Measurements from ENCODE around the gene ARID4B. TPM values are rescaled to one million over a fixed set of nuclear protein-coding genes. Genes with fewer than 3 reads are reported as not detected.

ARID4B gene
- total RNA-seq, 2 experiments from 2014 or later: 38.8 to 41.9 TPM

DNA sequence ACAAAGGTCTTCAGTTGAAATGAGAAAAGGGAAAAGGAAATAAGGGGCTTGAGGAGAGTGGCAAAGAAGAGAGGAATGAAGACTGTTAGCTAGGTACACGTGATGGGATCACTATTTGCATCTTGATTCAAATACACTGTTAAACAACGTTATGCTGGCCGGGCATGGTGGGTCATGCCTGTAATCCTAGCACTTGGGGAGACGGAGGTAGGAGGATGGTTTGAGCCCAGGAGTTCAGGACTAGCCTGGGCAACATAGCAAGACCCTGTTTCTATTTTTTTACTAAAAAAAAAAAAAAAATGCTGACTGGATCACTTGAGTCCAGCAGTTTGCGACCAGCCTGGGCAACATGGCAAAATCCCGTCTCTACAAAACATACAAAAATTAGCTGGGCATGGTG is 169.3 kb downstream of the ARID4B start:
- DNase-seq (no peak), ATAC-seq (no peak)
- ChIA-PET CTCF (interaction anchor here (0.6 kb wide), 1 partner anchor 51 kb away, joined by 3 read pairs; no protein-coding TSS in a partner anchor), POLR2A (interaction anchor here (0.9 to 3.2 kb wide), 7 partner anchors 10 to 47 kb away, joined by 3 to 17 read pairs (median 3); no protein-coding TSS in a partner anchor)
- Mint-ChIP-seq H3K4me3 (peak overlapping the region; percentile 26), H3K4me1 (ENCODE audit: low read depth) (peaks cover 23% of the 10 kb centered on the region), H3K36me3 (ENCODE audit: low read depth) (peaks cover 33% of the 10 kb centered on the region), H3K27ac (no peak overlapping the region), H3K27me3 (no peaks in the 10 kb centered on the region), H3K9me3 (no peaks in the 10 kb centered on the region)
- TF ChIP-seq, protein P1, sequence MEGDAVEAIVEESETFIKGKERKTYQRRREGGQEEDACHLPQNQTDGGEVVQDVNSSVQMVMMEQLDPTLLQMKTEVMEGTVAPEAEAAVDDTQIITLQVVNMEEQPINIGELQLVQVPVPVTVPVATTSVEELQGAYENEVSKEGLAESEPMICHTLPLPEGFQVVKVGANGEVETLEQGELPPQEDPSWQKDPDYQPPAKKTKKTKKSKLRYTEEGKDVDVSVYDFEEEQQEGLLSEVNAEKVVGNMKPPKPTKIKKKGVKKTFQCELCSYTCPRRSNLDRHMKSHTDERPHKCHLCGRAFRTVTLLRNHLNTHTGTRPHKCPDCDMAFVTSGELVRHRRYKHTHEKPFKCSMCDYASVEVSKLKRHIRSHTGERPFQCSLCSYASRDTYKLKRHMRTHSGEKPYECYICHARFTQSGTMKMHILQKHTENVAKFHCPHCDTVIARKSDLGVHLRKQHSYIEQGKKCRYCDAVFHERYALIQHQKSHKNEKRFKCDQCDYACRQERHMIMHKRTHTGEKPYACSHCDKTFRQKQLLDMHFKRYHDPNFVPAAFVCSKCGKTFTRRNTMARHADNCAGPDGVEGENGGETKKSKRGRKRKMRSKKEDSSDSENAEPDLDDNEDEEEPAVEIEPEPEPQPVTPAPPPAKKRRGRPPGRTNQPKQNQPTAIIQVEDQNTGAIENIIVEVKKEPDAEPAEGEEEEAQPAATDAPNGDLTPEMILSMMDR (IDR thresholded peaks at IDR 0.05): no peak
- intact Hi-C loops (cut with micrococcal nuclease): no loop called here

DNA sequence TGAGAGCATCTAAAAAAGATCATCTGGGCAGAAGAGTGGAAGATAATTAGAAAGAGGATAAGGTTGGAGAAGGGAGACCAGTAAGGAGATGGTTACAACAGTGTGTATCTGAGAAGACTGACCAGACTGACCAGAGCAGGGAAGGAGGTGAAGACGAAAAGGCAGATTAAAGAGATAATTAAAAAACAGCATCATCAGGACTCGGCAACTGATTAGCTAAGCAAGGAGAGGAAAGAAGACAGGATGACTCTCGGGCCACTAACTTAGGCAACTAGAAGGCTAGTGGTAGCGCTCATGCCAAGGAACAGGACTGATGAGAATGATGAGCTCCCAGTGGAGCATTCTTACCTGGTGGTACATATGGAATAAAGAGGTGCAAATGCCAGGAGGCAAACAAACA is 170.8 kb downstream of the ARID4B start:
- ChIA-PET POLR2A (interaction anchor here (0.9 to 1.3 kb wide), 3 partner anchors 18 to 50 kb away, joined by 3 to 4 read pairs (median 3); no protein-coding TSS in a partner anchor), CTCF (interaction anchor here (1.0 to 1.7 kb wide), 4 partner anchors 18 to 259 kb away, joined by 3 to 10 read pairs (median 3); no protein-coding TSS in a partner anchor)
- Mint-ChIP-seq H3K9me3 (no peaks in the 10 kb centered on the region), H3K27ac (no peak overlapping the region), H3K36me3 (ENCODE audit: low read depth) (peaks cover 39% of the 10 kb centered on the region), H3K27me3 (no peaks in the 10 kb centered on the region), H3K4me1 (ENCODE audit: low read depth) (peaks cover 25% of the 10 kb centered on the region), H3K4me3 (no peak overlapping the region)
- ATAC-seq: no peak
- TF ChIP-seq, protein P1 (IDR thresholded peaks at IDR 0.05): no peak
- no peak for DNase-seq
- intact Hi-C loops (cut with micrococcal nuclease): no loop called here

DNA sequence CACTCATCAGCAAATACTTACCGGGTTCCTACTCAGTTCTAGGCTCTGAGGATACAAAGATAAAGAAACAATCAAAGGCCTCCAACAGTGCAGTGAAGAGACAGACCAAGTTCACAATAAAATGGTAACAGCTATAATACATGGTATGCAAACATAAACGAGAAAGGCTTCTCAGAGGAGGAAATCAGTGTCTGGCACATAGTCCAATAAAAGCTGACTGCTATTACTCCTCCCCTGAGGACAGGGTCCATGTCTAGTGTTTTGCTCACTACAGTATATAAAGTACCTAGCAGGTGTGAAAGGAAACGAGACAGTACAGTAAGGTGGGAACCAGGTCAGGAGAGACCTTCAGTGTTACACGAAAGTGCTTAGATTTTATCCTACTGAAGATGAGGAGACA is 171.2 kb downstream of the ARID4B start:
- ATAC-seq: no peak
- peaks cover 39% of the 10 kb centered on the region for H3K36me3 Mint-ChIP-seq (ENCODE audit: low read depth)
- no peak overlapping the region for H3K27ac Mint-ChIP-seq
- H3K9me3 Mint-ChIP-seq: no peaks in the 10 kb centered on the region
- TF ChIP-seq, protein P1 (IDR thresholded peaks at IDR 0.05): no peak
- peaks cover 22% of the 10 kb centered on the region for H3K4me1 Mint-ChIP-seq (ENCODE audit: low read depth)
- ChIA-PET CTCF (interaction anchor here (1.0 to 1.7 kb wide), 4 partner anchors 18 to 260 kb away, joined by 3 to 10 read pairs (median 3); no protein-coding TSS in a partner anchor), POLR2A (interaction anchor here (0.9 kb wide), 1 partner anchor 29 kb away, joined by 3 read pairs; no protein-coding TSS in a partner anchor)
- no peak overlapping the region for H3K4me3 Mint-ChIP-seq
- intact Hi-C loops (cut with micrococcal nuclease): no loop called here
- no peak for DNase-seq
- no peaks in the 10 kb centered on the region for H3K27me3 Mint-ChIP-seq

DNA sequence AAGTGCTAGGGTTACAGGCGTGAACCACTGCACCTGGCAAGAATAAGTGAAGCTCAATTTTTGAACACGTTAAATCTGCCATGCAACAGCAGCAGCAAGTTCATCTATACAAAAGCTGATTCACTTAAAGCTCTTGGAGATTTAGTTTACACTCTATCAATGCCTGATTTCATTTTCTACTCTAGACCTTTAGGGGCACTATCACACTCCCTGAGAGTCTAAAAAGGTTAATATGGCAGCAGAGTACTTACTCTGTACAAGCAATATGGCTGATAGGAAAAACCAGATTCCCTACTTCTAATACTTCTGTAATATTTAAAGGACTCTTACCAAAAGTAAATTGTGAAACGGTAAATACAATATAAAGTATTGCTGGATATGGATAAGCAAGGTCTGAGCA is 171.7 kb downstream of the ARID4B start:
- H3K27ac Mint-ChIP-seq: no peak overlapping the region
- peaks cover 23% of the 10 kb centered on the region for H3K4me1 Mint-ChIP-seq (ENCODE audit: low read depth)
- POLR2A ChIA-PET: interaction anchor here (0.9 kb wide), 2 partner anchors 29 to 52 kb away, joined by 3 to 4 read pairs; no protein-coding TSS in a partner anchor
- H3K36me3 Mint-ChIP-seq (ENCODE audit: low read depth): peaks cover 43% of the 10 kb centered on the region
- CTCF ChIA-PET: interaction anchor here (0.6 to 1.7 kb wide), 8 partner anchors 9 to 348 kb away, joined by 3 to 10 read pairs (median 3); partner anchors contain the start of gene B3GALNT2
- ATAC-seq: no peak
- no peak for DNase-seq
- TF ChIP-seq, protein P1 (IDR thresholded peaks at IDR 0.05): no peak
- H3K4me3 Mint-ChIP-seq: no peak overlapping the region
- H3K9me3 Mint-ChIP-seq: no peaks in the 10 kb centered on the region
- no peaks in the 10 kb centered on the region for H3K27me3 Mint-ChIP-seq
- intact Hi-C loops (cut with micrococcal nuclease): no loop called here

DNA sequence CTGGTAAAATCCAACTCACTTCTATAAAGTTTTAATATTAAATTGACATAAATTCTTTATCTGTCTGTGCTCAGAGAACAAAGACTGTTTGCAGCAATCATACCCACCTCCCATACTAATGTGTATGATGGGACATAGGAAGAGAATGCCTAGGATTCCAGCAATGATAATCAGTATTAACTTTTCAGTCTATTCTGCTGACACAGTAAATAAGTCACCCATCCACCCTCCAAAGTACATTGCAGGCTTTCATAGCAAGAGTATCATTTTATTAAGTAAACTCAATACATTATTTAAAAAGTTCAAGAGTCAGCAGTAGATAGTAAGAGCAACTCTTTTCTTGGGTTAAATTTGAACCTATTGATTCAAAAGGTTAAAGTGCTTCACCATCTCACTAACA is 175.7 kb downstream of the ARID4B start:
- intact Hi-C loops (cut with micrococcal nuclease): no loop called here
- POLR2A ChIA-PET: interaction anchor here (0.6 to 2.2 kb wide), 4 partner anchors 8 to 394 kb away, joined by 4 to 7 read pairs (median 5); partner anchors contain the start of gene RBM34
- no peaks in the 10 kb centered on the region for H3K9me3 Mint-ChIP-seq
- no peak for DNase-seq
- CTCF ChIA-PET: interaction anchor here (0.7 kb wide), 2 partner anchors 9 to 75 kb away, joined by 3 read pairs; no protein-coding TSS in a partner anchor
- H3K27ac Mint-ChIP-seq: no peak overlapping the region
- H3K4me3 Mint-ChIP-seq: no peak overlapping the region
- no peaks in the 10 kb centered on the region for H3K27me3 Mint-ChIP-seq
- ATAC-seq: no peak
- H3K36me3 Mint-ChIP-seq (ENCODE audit: low read depth): peaks cover 52% of the 10 kb centered on the region
- peaks cover 28% of the 10 kb centered on the region for H3K4me1 Mint-ChIP-seq (ENCODE audit: low read depth)
- TF ChIP-seq, protein P1 (IDR thresholded peaks at IDR 0.05): no peak

All from activated CD8-positive, alpha-beta T cell treated with anti-CD3 and anti-CD28 coated beads for 36 hours (primary cell).